Progenitor cell of endocrine pancreas (in vitro differentiated cells): ENCODE results near the gene KRCC1. TPM values are rescaled to one million over a fixed set of nuclear protein-coding genes. Genes with fewer than 3 reads are reported as not detected.

Source experiments
- DNase-seq: peaks from one replicate; pipeline ENCODE4 v3.0.0; 2021; ENCODE audit warnings: low spot score; ENCODE audit not compliant: unreplicated experiment
- H3K27ac Mint-ChIP-seq: 2 replicates; pipeline ENCODE4 v1.8.0; 2021; ENCODE audit warnings: mild to moderate bottlenecking, moderate library complexity, mixed read lengths
- H3K27me3 Mint-ChIP-seq: 2 replicates; pipeline ENCODE4 v1.8.0; 2021; ENCODE audit warnings: mixed read lengths
- H3K36me3 Mint-ChIP-seq: 2 replicates; pipeline ENCODE4 v1.8.0; 2022; ENCODE audit warnings: mixed read lengths; ENCODE audit not compliant: insufficient read depth
- H3K4me1 Mint-ChIP-seq: 2 replicates; pipeline ENCODE4 v1.8.0; 2021; ENCODE audit warnings: low read depth, mixed read lengths
- H3K4me3 Mint-ChIP-seq: 2 replicates; pipeline ENCODE4 v1.8.0; 2021; ENCODE audit warnings: low read depth, mild to moderate bottlenecking, moderate library complexity, mixed read lengths
- H3K9me3 Mint-ChIP-seq: 2 replicates; pipeline ENCODE4 v1.8.0; 2021; ENCODE audit warnings: low read depth, mixed read lengths
- CTCF ChIP-seq: fragments of 200-600 bp; sonication (generic); IDR thresholded peaks from one replicate; pipeline ENCODE4 v1.5.0; 2021; ENCODE audit warnings: antibody characterized with exemption, mild to moderate bottlenecking; ENCODE audit not compliant: unreplicated experiment
- total RNA-seq: library from RNA; stranded (reverse); gene quantifications from 2 replicates; pipeline ENCODE4 v1.2.1, GENCODE V29; 2021

Gene KRCC1
- total RNA-seq, 1 donor from 2014 or later, result 16.2 TPM

- H3K4me3 Mint-ChIP-seq, result no peak overlapping the region
- TF ChIP-seq CTCF, result no peak
- H3K4me1 Mint-ChIP-seq, result peaks cover 5% of the 10 kb centered on the region
- H3K9me3 Mint-ChIP-seq, result no peaks in the 10 kb centered on the region
- H3K36me3 Mint-ChIP-seq, result no peaks in the 10 kb centered on the region
- DNase-seq, result no peak
- no peaks in the 10 kb centered on the region for H3K27me3 Mint-ChIP-seq
- H3K27ac Mint-ChIP-seq, result no peak overlapping the region
These were observed 30.0 kb upstream of the KRCC1 start for GRCh38 chr2:88085602-88086001.

GRCh38 chr2:88085099-88085498 lies 29.5 kb upstream of the KRCC1 start:
- Mint-ChIP-seq H3K27me3 (no peaks in the 10 kb centered on the region), H3K4me1 (peaks cover 5% of the 10 kb centered on the region), H3K36me3 (no peaks in the 10 kb centered on the region), H3K27ac (no peak overlapping the region), H3K9me3 (no peaks in the 10 kb centered on the region), H3K4me3 (no peak overlapping the region)
- TF ChIP-seq CTCF, result no peak
- no peak for DNase-seq

- DNase-seq, result no peak
- H3K27me3 Mint-ChIP-seq, result no peaks in the 10 kb centered on the region
- H3K4me3 Mint-ChIP-seq, result no peak overlapping the region
- H3K27ac Mint-ChIP-seq, result peak overlapping the region; percentile 47
- H3K36me3 Mint-ChIP-seq, result no peaks in the 10 kb centered on the region
- TF ChIP-seq CTCF, result no peak
- H3K9me3 Mint-ChIP-seq, result no peaks in the 10 kb centered on the region
- peaks cover 5% of the 10 kb centered on the region for H3K4me1 Mint-ChIP-seq
These were observed 27.2 kb upstream of the KRCC1 start for GRCh38 chr2:88082781-88083180.

- no peak for TF ChIP-seq CTCF
- no peak for DNase-seq
- no peaks in the 10 kb centered on the region for H3K36me3 Mint-ChIP-seq
- no peak overlapping the region for H3K4me3 Mint-ChIP-seq
- peak overlapping the region; percentile 55 for H3K27ac Mint-ChIP-seq
- peaks cover 5% of the 10 kb centered on the region for H3K4me1 Mint-ChIP-seq
- H3K9me3 Mint-ChIP-seq, result no peaks in the 10 kb centered on the region
- H3K27me3 Mint-ChIP-seq, result no peaks in the 10 kb centered on the region
These were observed 26.5 kb upstream of the KRCC1 start for GRCh38 chr2:88081924-88082608.

GRCh38 chr2:88080545-88080944 lies 25.0 kb upstream of the KRCC1 start:
- DNase-seq, result no peak
- Mint-ChIP-seq H3K4me1 (peaks cover 5% of the 10 kb centered on the region), H3K36me3 (no peaks in the 10 kb centered on the region), H3K27ac (no peak overlapping the region), H3K27me3 (no peaks in the 10 kb centered on the region), H3K4me3 (no peak overlapping the region), H3K9me3 (no peaks in the 10 kb centered on the region)
- no peak for TF ChIP-seq CTCF
